H9 (cell line): ENCODE results near the gene WFS1. TPM values are rescaled to one million over a fixed set of nuclear protein-coding genes. Genes with fewer than 3 reads are reported as not detected.

Experiments used
- DNase-seq: peaks from one replicate; pipeline ENCODE4 v3.0.0-alpha.2; 2017
- H2AFZ ChIP-seq: one replicate; pipeline ENCODE4 v1.6.1; 2013; ENCODE audit warnings: mild to moderate bottlenecking, low read length, control low read depth, moderate library complexity
- H2AK5ac ChIP-seq: 2 replicates; pipeline ENCODE4 v1.6.1; 2013; ENCODE audit warnings: low read length, control low read depth, mixed read lengths; ENCODE audit not compliant: insufficient read length
- H2BK120ac ChIP-seq: one replicate; pipeline ENCODE4 v1.6.1; 2013; ENCODE audit warnings: low read depth, mild to moderate bottlenecking, low read length, control low read depth, inconsistent platforms; ENCODE audit not compliant: poor library complexity, severe bottlenecking
- H2BK12ac ChIP-seq: 2 replicates; pipeline ENCODE4 v1.6.1; 2013; ENCODE audit warnings: low read length, control low read depth, mixed read lengths, low read depth; ENCODE audit not compliant: insufficient read length
- H2BK15ac ChIP-seq: 2 replicates; pipeline ENCODE4 v1.6.1; 2013; ENCODE audit warnings: low read depth, low read length, control low read depth
- H2BK20ac ChIP-seq: one replicate; pipeline ENCODE4 v1.6.1; 2013; ENCODE audit warnings: low read depth, mild to moderate bottlenecking, low read length, control low read depth, inconsistent platforms; ENCODE audit not compliant: poor library complexity, severe bottlenecking
- H2BK5ac ChIP-seq: 2 replicates; pipeline ENCODE4 v1.6.1; 2013; ENCODE audit warnings: low read length, control low read depth, mixed read lengths; ENCODE audit not compliant: insufficient read length
- H3K14ac ChIP-seq: 2 replicates; pipeline ENCODE4 v1.6.1; 2013; ENCODE audit warnings: low read length, control low read depth; ENCODE audit not compliant: insufficient read depth
- H3K18ac ChIP-seq: 2 replicates; pipeline ENCODE4 v1.6.1; 2013; ENCODE audit warnings: low read depth, mild to moderate bottlenecking, mixed read lengths, low read length, control low read depth; ENCODE audit not compliant: insufficient read length
- H3K23ac ChIP-seq: 2 replicates; pipeline ENCODE4 v1.6.1; 2013; ENCODE audit warnings: low read length, control low read depth, mixed read lengths, low read depth; ENCODE audit not compliant: insufficient read length
- H3K23me2 ChIP-seq: 2 replicates; pipeline ENCODE4 v1.6.1; 2013; ENCODE audit warnings: low read depth, mild to moderate bottlenecking, mixed read lengths, low read length, control low read depth; ENCODE audit not compliant: insufficient read length, poor library complexity, severe bottlenecking
- H3K27ac ChIP-seq: 2 replicates; pipeline ENCODE4 v1.5.1; 2013; ENCODE audit warnings: low read length, control low read depth, mixed read lengths, low read depth; ENCODE audit not compliant: insufficient read length
- H3K27me3 ChIP-seq: 2 replicates; pipeline ENCODE4 v1.6.1; 2013; ENCODE audit warnings: low read length, control low read depth, inconsistent platforms; ENCODE audit not compliant: insufficient read depth
- H3K4ac ChIP-seq: 2 replicates; pipeline ENCODE4 v1.6.1; 2013; ENCODE audit warnings: low read depth, mild to moderate bottlenecking, control low read depth, inconsistent platforms, low read length, moderate library complexity
- H3K4me1 ChIP-seq: 2 replicates; pipeline ENCODE4 v1.6.1; 2013; ENCODE audit warnings: low read length, control low read depth, inconsistent platforms; ENCODE audit not compliant: insufficient read depth
- H3K4me2 ChIP-seq: 2 replicates; pipeline ENCODE4 v1.6.1; 2013; ENCODE audit warnings: low read length, control low read depth, mixed read lengths; ENCODE audit not compliant: insufficient read length, insufficient read depth
- H3K56ac ChIP-seq: 2 replicates; pipeline ENCODE4 v1.6.1; 2013; ENCODE audit warnings: low read depth, mild to moderate bottlenecking, mixed read lengths, low read length, control low read depth; ENCODE audit not compliant: insufficient read length
- H3K79me1 ChIP-seq: 2 replicates; pipeline ENCODE4 v1.6.1; 2013; ENCODE audit warnings: low read depth, mild to moderate bottlenecking, moderate library complexity, low read length, control low read depth, inconsistent platforms; ENCODE audit not compliant: insufficient read depth, poor library complexity, severe bottlenecking
- H3K79me2 ChIP-seq: 2 replicates; pipeline ENCODE4 v1.6.1; 2013; ENCODE audit warnings: low read length, control low read depth, inconsistent platforms; ENCODE audit not compliant: insufficient read depth
- H3K9ac ChIP-seq: 2 replicates; pipeline ENCODE4 v1.6.1; 2013; ENCODE audit warnings: low read length, control low read depth, mixed read lengths; ENCODE audit not compliant: insufficient read length; ENCODE audit errors: extremely low read depth
- H3K9me3 ChIP-seq: one replicate; pipeline ENCODE4 v1.6.1; 2013; ENCODE audit warnings: low read depth, low read length, inconsistent platforms; ENCODE audit not compliant: control insufficient read depth
- H3T11ph ChIP-seq: one replicate; pipeline ENCODE4 v1.6.1; 2013; ENCODE audit warnings: mild to moderate bottlenecking, low read length, control low read depth, inconsistent platforms
- H4K20me1 ChIP-seq: one replicate; pipeline ENCODE4 v1.6.1; 2013; ENCODE audit not compliant: control insufficient read depth, insufficient read length, insufficient read depth
- H4K5ac ChIP-seq: 2 replicates; pipeline ENCODE4 v1.6.1; 2013; ENCODE audit warnings: low read depth, mild to moderate bottlenecking, mixed read lengths, low read length, control low read depth; ENCODE audit not compliant: insufficient read length
- H4K8ac ChIP-seq: replicated peaks from 2 replicates; pipeline ENCODE4 v1.6.1; 2013; ENCODE audit warnings: low read length, control low read depth, mixed read lengths, low read depth; ENCODE audit not compliant: insufficient read length
- H4K91ac ChIP-seq: 2 replicates; pipeline ENCODE4 v1.6.1; 2013; ENCODE audit warnings: low read depth, mild to moderate bottlenecking, moderate library complexity, mixed read lengths, low read length, control low read depth; ENCODE audit not compliant: insufficient read length
- H3K27ac Mint-ChIP-seq, 3 experiments: 2 replicates in 2 of 3; 3 replicates in 1 of 3; pipeline ENCODE4 v1.8.0; 2020 to 2021; ENCODE audit warnings: mixed read lengths in 3 of 3, mild to moderate bottlenecking in 1 of 3, moderate library complexity in 1 of 3
- H3K27me3 Mint-ChIP-seq: 2 replicates; pipeline ENCODE4 v1.8.0; 2021; ENCODE audit warnings: low read depth, mild to moderate bottlenecking, moderate library complexity, mixed read lengths
- H3K36me3 Mint-ChIP-seq, 3 experiments: 2 replicates in 2 of 3; 3 replicates in 1 of 3; pipeline ENCODE4 v1.8.0; 2020 to 2021; ENCODE audit warnings: low read depth in 3 of 3, mixed read lengths in 3 of 3; ENCODE audit not compliant: insufficient read depth in 1 of 3
- H3K4me1 Mint-ChIP-seq, 2 experiments: 2 replicates each; pipeline ENCODE4 v1.8.0; 2020; ENCODE audit warnings: mixed read lengths in 2 of 2
- H3K4me3 Mint-ChIP-seq, 2 experiments: 2 replicates in 1 of 2; 3 replicates in 1 of 2; pipeline ENCODE4 v1.8.0; 2020 to 2021; ENCODE audit warnings: mild to moderate bottlenecking in 2 of 2, mixed read lengths in 2 of 2, moderate library complexity in 1 of 2
- H3K9me3 Mint-ChIP-seq, 2 experiments: 2 replicates in 1 of 2; 3 replicates in 1 of 2; pipeline ENCODE4 v1.8.0; 2020; ENCODE audit warnings: mild to moderate bottlenecking in 2 of 2, mixed read lengths in 2 of 2, moderate library complexity in 1 of 2
- WGBS: extraction: QIAGEN DNeasy Blood & Tissue Kit; methylation state at CpG from one replicate; pipeline ENCODE4 v1.1.7; 2013; ENCODE audit warnings: missing lambda C conversion rate, low lambda C conversion rate, mixed read lengths; ENCODE audit not compliant: insufficient read length; ENCODE audit errors: extremely low coverage; 5-methylcytosine and 5-hydroxymethylcytosine counted together
- total RNA-seq: library from RNA; stranded (reverse); gene quantifications from 2 replicates; pipeline ENCODE4 v1.2.1, GENCODE V29; 2021
- TF ChIP-seq, protein P1 (sequence below): fragments of 200-600 bp; sonication (generic); conservative IDR thresholded peaks from 3 replicates; pipeline ENCODE4 v1.8.0; 2021; ENCODE audit warnings: antibody characterized with exemption, mild to moderate bottlenecking

Gene WFS1
- total RNA-seq, 1 experiment from 2014 or later, result 18.9 TPM

DNA sequence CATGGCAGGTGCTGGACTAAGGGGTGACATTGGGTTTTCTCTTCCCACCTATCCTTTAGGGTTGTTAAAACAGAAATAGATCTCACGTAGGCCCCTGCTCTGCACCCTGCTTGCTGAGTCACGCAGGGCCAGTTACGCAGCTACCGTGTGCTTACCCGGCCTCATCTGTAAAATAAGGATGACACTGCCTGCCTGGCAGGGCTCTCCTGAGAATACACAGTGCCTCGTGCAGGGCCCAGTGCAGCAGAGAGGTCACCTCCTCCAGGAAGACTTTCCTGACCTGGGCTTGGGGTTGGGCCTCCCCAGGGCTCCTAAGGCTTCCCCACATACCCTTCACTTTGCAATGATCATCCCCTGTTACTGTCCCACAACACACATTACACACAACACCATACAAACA is 35.7 kb upstream of the WFS1 start:
- Histone ChIP-seq H3K4me2 (no peak overlapping the region), H2AK5ac (no peak overlapping the region), H3T11ph (no peak overlapping the region), H2BK12ac (no peak overlapping the region), H4K8ac (no peak overlapping the region), H2BK15ac (no peak overlapping the region), H4K20me1 (no peaks in the 10 kb centered on the region), H3K9me3 (no peaks in the 10 kb centered on the region), H3K27ac (no peak overlapping the region), H3K4me1 (no peaks in the 10 kb centered on the region), H4K5ac (no peak overlapping the region), H3K14ac (no peak overlapping the region), H2BK5ac (no peak overlapping the region), H4K91ac (no peak overlapping the region), H2BK120ac (no peak overlapping the region), H3K79me2 (no peaks in the 10 kb centered on the region), H2BK20ac (no peak overlapping the region), H3K56ac (no peak overlapping the region), H3K9ac (no peak overlapping the region), H2AFZ (no peak overlapping the region), H3K79me1 (no peaks in the 10 kb centered on the region), H3K23me2 (no peaks in the 10 kb centered on the region), H3K4ac (no peak overlapping the region), H3K23ac (no peak overlapping the region), H3K18ac (no peak overlapping the region), H3K27me3 (no peaks in the 10 kb centered on the region)
- DNase-seq, result no peak
- peaks cover 6% of the 10 kb centered on the region; the same call in 1 of the 2 replicates for H3K27me3 Mint-ChIP-seq
- TF ChIP-seq, protein P1, sequence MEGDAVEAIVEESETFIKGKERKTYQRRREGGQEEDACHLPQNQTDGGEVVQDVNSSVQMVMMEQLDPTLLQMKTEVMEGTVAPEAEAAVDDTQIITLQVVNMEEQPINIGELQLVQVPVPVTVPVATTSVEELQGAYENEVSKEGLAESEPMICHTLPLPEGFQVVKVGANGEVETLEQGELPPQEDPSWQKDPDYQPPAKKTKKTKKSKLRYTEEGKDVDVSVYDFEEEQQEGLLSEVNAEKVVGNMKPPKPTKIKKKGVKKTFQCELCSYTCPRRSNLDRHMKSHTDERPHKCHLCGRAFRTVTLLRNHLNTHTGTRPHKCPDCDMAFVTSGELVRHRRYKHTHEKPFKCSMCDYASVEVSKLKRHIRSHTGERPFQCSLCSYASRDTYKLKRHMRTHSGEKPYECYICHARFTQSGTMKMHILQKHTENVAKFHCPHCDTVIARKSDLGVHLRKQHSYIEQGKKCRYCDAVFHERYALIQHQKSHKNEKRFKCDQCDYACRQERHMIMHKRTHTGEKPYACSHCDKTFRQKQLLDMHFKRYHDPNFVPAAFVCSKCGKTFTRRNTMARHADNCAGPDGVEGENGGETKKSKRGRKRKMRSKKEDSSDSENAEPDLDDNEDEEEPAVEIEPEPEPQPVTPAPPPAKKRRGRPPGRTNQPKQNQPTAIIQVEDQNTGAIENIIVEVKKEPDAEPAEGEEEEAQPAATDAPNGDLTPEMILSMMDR, result no peak
- no peak overlapping the region for H3K4me3 Mint-ChIP-seq
- peaks cover 0 to 4% of the 10 kb centered on the region in 2 experiments; a peak in 2 of 4 replicates for H3K4me1 Mint-ChIP-seq
- H3K27ac Mint-ChIP-seq, result no peak overlapping the region
- no peaks in the 10 kb centered on the region for H3K36me3 Mint-ChIP-seq
- no CpG with 5 or more reads among the region's 6 CpGs for WGBS
- H3K9me3 Mint-ChIP-seq, result no peaks in the 10 kb centered on the region
